HG02884 (cell line): ENCODE results near the gene HHATL.

Experiments used
- ATAC-seq: cut with Tn5 transposase; IDR thresholded peaks from one replicate; pipeline ENCODE4 v1.9.1; 2021; ENCODE audit warnings: mild to moderate bottlenecking, moderate library complexity; ENCODE audit not compliant: unreplicated experiment

HHATL gene

DNA sequence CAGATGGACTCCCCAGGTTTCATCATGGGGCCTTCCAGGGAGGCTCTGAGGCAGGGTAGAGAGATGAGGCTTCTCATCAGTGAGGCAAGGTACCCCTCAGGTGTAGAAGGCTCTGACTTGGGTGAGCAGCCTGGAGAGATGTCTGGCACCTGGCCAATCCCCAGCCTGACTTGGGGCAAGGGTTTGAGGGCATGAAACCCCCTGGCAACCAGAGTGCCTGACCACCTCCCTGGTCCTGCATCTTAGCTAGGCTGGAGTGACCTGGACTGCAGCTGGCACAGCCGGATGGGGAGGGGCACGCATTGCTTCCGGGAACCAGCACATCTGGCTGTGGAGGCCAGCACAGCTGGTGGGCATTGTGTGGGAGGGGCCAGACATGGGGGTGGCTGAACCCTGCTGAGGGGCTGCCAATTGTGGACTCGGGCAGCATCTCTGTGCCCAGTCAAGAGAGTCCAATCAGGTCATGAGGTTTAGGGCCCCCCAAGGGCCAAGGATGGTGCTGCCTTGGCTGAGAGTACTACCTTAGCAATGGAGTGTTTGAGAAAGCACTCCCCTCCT lies 47.2 kb downstream of the HHATL start:
- ATAC-seq, result no peak

DNA sequence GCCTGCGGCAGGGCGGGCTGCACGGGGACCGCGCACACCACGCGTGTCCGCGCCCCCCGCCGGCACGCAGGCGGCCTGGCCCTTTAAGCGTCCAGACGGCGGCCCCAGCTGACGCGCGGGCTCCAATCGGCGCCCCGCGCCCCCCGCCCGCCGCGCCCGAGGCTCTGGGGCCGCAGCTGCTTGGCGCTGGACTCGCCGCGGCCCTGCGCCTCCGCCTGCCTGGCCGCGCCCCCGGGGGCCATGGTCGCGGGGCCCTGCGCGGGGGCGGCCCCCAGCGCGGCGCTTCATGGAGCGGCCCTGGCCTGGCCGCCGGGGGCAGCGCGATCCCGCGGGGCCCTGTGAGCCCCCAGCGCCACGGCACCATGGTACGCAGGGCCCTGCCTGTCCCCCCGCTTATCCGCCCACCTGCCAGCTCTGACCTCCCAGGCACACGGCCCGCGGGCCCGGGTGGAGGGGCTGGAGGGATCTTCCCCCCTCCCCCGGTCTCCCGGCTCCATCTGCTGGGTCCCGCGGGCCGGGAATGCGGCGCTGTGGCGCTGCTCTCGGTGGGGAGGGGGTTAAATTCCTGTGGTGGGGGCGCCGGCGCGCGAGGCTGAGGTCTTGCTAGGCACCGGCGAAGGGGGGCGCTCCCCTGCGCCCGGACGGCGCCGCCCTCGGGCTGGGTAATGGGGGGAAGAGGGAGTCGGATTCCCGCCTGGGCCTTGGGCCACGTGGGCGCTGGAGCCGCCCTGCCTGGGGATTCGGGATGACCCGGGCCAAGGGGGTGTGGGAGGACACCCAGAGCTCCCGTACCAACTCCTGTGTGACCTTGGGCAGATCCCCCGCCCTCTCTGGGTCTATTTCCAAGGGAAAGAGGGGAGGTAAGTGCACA lies 48.0 kb downstream of the HHATL start:
- ATAC-seq, result no peak

DNA sequence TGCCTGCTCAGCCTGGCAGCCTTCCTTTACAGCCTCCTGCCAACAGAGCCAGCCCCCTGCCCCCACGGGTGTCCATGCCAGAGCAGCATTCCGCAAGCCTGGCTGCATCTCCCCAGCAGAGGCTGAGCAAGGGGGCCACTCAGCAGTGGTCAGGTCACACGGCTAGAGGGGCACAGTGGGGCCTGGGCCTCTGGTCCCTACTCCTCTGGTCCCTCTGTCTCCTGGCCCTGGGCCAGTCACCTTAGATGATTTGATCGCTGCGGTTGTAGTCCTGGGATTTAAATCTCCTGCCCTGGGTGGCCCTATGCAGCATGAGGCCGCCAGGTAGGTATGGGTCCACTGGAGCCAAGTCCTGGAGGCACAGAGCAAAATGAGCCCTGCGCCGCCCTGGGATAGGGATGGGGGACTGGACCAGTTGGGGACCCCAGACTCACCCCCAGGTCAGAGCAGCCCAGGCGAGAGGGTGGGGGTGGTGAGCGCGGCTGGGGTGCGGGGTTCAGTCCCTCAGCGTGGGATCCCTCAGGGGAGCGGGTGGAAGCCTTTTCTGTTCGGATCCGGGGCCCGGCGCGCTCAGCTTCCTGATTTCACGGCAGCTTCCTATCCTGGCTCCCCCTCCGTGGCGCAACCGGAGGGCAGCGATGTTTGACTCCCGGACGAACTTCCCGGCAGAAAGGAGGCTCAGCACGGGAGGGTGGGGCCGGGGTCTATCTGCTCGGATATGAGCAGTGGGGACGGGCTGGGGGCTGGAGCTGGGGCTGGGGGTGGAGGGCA lies 48.9 kb downstream of the HHATL start, which contains the start of gene ZBTB47:
ZBTB47 (plus strand) TSS at position 138 of the 771 bp plus-strand sequence. CDS start 4,659 bp downstream, outside the sequence.
- ATAC-seq, result no peak

DNA sequence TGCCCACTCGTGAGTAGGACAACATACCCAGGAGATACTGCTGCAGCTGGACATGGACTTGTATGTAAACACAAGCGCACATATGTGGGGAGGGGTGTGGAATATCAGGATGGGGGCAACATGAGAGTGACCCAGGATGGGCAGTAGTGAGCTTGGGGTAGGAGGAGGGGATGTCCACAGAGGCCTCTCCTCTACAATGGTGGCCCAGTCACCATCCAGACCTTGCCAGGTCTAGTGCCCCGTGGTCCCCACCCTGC lies 49.4 kb downstream of the HHATL start:
- no peak for ATAC-seq

DNA sequence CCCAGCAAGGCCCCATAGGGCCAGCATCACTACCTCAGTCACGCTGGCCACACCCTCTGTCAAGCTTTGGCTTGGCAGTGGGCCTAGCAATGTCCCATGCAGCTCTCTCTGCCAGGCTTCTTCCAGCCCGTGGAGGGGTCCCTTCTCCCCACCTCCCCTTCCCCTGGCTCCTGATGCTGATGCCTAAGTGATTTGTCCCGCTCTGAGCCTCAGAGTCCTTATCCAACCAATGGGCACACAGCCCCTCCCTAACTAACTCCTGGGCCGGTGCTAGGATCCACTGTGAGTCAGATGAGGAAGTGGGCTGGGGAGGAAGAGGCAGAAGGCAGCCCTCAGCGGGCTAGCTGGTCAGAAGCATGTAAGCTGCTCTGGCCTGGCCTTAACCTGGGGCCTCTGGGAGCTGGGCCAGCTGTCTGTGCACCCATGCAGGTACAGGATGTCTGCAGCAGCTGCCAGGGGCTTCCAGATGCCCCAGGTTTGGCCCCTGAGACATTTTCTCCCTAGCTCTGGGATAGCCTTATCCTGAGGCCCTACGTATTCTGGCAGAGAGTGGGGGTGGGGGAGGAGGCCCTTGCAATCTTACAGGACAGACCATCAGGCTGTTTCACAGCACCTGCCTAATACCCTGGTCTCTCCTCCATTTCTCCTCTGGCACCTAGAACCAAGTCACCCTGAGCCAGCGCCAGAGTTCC lies 49.8 kb downstream of the HHATL start:
- ATAC-seq, result peak; percentile 66

DNA sequence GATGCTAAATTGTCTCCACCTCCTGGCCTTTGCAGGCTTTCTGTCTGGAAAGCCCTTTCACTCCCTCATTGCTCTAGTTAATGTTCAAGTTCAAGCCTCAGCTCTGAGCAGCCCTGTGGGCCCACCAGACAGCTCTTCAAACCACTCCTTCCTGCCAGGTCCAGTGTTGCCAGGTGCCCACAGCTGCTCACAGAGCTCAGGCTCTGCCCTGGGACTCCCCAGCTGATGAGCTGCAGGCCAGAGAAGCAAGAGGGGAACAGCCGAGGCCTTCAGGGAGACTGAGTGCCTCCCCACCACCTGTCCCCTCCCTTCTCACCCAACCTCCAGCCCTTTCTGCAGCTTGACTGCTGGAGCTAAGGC lies 50.4 kb downstream of the HHATL start:
- no peak for ATAC-seq

DNA sequence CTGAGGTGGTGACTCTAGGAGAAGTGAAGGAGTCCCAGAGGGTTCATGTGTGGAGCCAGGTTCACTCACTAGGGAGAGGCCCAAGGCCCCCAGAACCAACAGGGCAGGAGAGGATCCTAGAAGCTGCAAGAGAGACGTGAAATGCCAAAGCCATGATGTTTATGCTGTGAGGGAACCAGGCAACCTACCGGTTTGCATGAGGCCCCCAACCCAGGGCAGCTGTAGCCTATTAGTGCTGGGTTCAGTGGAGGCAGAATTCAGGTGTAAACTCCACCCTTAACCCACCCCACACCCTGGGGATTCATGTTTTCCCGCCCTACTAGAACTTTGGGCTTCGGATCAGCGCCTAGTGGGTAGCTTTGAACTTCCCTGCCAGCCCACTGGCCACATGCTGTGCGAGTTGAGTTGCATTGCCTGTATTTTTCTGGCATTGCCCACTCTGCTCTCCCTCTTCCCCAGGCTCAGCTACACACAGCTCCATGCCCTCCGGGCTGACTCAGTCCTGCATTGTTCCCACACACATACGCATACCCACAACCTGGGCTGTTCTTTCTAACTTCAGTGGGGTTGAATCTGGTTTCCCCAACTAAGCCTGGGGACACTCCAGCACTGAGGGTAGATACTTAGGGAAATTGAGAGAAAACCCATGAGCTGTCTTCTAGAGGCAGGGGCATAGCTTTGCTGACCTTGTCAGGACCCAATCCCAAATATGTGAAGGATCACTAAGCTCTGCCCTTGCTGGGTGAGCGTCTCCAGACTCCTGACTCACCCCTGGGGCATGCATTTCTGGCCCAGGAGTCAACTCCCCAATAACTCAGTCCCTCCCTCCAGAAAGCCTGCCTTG lies 51.1 kb downstream of the HHATL start:
- no peak for ATAC-seq

DNA sequence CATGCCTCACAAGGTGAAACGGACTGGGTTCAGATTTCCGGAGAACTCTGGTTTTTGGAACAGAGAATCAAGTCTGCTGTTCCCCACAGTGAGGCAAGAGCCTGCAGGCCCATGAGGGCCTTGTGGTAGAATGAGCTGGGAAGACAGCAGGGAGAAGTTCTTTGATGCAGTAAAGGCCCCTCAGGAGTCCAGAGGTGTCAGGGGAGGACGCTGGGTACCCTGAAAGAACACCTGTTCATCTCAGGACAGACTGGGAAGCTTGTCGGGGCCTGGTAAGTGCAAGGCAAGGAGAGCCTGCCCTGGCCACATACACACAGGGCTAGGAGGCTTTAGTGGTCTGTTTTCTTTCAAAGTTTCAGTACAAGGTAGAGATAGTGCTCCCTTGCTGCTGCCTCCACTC lies 52.8 kb downstream of the HHATL start:
- ATAC-seq, result no peak

DNA sequence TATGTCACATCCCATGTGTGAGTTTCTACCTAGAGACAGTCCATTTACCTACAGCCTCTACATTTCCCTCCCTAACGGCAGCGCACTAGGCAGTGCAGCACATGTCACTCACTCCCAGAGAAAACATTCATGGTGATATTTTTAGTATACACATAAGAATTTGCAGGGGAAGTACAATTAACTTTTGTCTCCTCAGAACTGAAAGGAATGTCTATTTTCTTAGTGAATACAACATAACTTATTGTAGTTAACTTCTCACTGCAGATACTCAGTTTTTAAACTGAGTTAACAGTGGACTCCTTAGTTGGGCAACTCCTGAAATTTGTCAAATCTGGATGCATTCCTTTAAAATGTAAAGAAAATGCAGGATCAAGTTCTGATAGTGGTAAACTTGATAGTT lies 53.6 kb downstream of the HHATL start:
- ATAC-seq, result no peak

DNA sequence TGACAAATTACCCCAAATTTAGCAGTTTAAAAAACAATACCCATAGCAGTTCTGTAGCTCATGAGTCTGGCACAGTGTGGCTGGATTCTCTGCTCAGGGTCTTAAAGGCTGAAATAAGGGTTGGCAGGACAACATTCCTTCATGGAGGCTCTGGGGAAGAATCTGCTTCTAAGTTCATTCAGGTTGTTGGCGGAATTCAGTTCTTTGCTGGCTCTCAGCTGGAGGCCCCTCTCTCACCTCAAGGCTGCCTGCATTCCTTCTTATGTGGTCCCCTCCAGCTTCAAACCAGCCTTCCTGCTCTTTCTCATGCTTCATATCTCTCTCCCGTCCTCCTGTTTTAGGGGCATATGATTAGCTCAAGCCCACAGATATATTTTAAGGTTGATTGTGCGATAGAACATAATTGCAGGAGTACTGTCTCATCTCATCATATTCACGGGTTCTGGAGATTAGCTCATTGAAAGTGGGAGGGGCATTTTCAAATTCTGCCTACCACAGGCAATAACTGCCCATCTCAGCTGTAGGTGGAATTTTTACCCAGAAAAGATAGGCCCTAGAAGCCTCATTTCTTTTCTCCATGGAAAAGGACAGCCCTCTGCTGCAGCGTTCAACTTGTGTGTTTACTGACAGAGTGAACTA lies 54.7 kb downstream of the HHATL start:
- no peak for ATAC-seq
